Measurements from ENCODE around the gene CCDC7.

Gene CCDC7

DNA sequence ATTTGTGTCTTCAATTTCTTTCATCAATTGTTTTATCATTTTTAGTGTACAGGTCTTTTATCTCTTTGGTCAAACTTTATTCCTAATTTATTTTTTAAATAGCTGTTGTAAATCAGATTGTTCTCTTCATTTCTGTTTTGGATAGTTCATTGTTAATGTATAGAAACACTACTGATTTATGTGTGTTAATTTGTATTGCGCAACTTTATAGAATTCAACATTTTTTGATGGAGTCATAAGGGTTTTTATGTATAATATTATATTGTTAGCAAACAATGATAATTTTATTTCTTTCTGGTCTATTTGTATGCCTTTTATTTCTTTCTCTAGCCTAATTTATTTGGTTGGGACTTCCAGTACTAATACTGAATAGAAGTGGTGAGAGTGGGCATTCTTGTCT lies 181.2 kb downstream of the CCDC7 start:
- no peak for TF ChIP-seq GATA2 (IDR thresholded peaks at IDR 0.05; ENCODE audit: low read depth, low read length)
- no peak for TF ChIP-seq GATA3 (IDR thresholded peaks at IDR 0.05; ENCODE audit: low read depth, low read length)

DNA sequence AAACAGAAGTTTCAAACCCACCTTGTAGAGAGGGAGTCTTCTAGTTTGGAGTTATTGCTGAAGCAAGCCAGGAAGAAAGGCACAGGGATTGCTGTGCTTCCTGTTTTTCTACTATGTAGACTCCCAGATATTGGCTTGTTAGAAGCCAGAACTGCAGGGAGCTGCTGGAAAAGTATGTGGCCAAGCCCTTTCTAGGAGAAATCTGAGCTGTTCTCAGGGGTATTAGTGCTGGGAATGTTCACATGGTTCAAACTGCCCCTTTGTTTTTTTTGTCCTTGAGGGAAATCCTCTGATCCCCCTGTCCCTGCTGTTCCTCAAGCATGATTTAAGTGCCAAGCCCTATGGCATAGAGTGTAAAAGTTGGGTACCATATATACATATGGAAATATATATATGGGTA lies 184.0 kb downstream of the CCDC7 start:
- no peak for TF ChIP-seq GATA2 (IDR thresholded peaks at IDR 0.05; ENCODE audit: low read depth, low read length)
- no peak for TF ChIP-seq GATA3 (IDR thresholded peaks at IDR 0.05; ENCODE audit: low read depth, low read length)

GRCh38 chr10:32646535-32646934 lies 200.6 kb downstream of the CCDC7 start:
- no peak for TF ChIP-seq GATA2 (IDR thresholded peaks at IDR 0.05; ENCODE audit: low read depth, low read length)
- TF ChIP-seq GATA3 (IDR thresholded peaks at IDR 0.05; ENCODE audit: low read depth, low read length): no peak

DNA sequence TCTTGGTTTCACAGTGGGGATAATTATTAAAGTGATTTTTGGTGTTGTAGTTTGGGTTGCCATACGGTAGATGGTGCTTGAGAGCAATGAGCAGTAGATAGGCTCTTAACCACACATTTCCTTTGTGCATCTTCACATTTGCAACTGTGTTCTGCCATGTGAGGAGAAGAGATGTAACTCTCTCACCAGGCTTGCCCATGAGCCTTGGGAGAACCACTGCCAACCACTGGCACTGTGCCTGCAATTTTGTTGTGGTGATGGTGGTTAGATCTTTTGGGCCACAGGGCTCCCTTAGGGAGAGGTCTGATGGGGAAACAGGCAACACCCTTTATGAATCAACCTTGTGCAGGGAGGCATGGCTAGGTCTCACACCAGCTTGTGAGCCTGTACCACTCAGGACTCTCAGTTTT lies 204.3 kb downstream of the CCDC7 start:
- TF ChIP-seq GATA2 (IDR thresholded peaks at IDR 0.05; ENCODE audit: low read depth, low read length): no peak
- no peak for TF ChIP-seq GATA3 (IDR thresholded peaks at IDR 0.05; ENCODE audit: low read depth, low read length)

- no peak for TF ChIP-seq GATA2 (IDR thresholded peaks at IDR 0.05; ENCODE audit: low read depth, low read length)
- no peak for TF ChIP-seq GATA3 (IDR thresholded peaks at IDR 0.05; ENCODE audit: low read depth, low read length)
Observed at GRCh38 chr10:32661346-32661745, 215.4 kb downstream of the CCDC7 start.

DNA sequence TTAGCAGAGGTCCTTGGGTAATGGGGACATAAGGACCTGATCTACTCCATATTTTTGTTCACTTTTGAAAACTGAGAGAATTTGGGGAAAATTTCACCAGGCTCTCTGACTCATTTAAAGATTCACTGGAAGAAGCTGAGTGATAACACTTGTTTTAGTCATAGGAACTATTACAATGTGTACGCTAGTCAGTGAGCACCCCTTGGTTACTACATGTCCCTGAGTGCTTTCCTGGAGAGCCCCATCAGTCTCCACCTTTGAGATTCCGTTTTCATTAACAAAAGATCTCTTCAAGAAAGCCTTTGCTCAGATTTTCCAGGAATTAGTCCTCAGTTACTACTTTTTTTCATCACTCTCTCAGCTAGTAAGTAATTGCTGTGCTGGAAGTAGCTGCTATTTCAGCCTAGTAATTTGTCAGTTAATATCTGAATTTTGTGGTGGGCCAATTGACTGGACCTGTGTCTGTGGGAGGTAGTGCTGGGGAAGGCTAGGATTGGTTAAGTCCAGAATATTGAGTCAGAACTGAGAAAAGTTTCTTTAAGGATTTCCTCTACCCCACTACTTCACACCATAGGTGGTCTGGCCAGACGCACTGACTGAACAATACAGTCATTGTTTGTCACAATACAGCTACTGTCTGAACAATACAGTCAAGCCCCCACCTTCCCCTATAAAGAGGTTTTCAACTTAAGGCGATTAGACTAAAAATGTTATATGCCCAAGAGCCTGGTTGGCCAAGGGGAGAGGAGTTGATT lies 235.0 kb downstream of the CCDC7 start:
- TF ChIP-seq GATA3 (IDR thresholded peaks at IDR 0.05; ENCODE audit: low read depth, low read length) (no peak), GATA2 (IDR thresholded peaks at IDR 0.05; ENCODE audit: low read depth, low read length) (no peak)

DNA sequence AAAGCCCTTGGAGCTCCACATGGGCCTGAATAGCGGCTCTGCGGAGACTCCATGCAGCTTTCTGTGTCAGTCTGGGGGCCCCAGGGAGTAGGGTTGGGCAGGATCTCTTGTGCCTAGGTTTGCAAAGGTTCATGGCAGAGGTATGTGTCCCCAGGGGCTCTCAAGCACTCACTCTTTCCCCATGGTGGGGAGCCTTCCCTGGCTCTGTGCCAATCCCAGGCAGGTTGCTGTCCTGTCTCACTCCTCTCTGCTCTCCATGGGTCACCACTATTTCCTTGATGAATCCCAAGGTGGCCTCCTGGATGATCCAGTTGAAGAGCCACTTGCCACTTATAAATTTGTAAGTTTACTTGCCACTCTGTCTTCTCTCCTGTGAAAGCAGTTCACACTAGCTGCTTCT lies 238.4 kb downstream of the CCDC7 start:
- no peak for TF ChIP-seq GATA2 (IDR thresholded peaks at IDR 0.05; ENCODE audit: low read depth, low read length)
- TF ChIP-seq GATA3 (IDR thresholded peaks at IDR 0.05; ENCODE audit: low read depth, low read length): no peak

- TF ChIP-seq GATA2 (IDR thresholded peaks at IDR 0.05; ENCODE audit: low read depth, low read length): no peak
- no peak for TF ChIP-seq GATA3 (IDR thresholded peaks at IDR 0.05; ENCODE audit: low read depth, low read length)
Observed at GRCh38 chr10:32687116-32687515, 241.2 kb downstream of the CCDC7 start.

GRCh38 chr10:32687546-32687945 lies 241.6 kb downstream of the CCDC7 start:
- TF ChIP-seq GATA2 (IDR thresholded peaks at IDR 0.05; ENCODE audit: low read depth, low read length): no peak
- TF ChIP-seq GATA3 (IDR thresholded peaks at IDR 0.05; ENCODE audit: low read depth, low read length): no peak

DNA sequence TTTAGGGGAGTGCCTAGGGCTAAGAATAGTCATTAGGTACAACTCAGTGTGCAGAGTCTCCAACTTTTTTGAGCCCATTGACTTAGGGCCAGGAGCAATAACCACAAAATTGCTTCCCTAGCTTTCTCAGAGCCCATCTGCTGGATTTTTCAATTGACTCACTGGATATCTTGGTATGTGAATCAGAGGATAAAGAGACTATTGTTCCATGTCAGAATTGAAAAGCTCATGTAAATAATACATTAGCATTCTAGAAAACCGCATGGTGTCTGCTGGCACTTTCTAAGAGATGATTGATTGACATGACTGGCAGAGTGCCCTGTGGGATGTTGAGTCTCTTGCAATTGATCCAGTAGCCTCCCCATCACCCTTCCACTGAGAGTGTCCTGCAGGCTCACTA lies 246.2 kb downstream of the CCDC7 start:
- no peak for TF ChIP-seq GATA2 (IDR thresholded peaks at IDR 0.05; ENCODE audit: low read depth, low read length)
- TF ChIP-seq GATA3 (IDR thresholded peaks at IDR 0.05; ENCODE audit: low read depth, low read length): no peak

- no peak for TF ChIP-seq GATA3 (IDR thresholded peaks at IDR 0.05; ENCODE audit: low read depth, low read length)
- TF ChIP-seq GATA2 (IDR thresholded peaks at IDR 0.05; ENCODE audit: low read depth, low read length): no peak
Observed at GRCh38 chr10:32693441-32693979, 247.6 kb downstream of the CCDC7 start.

DNA sequence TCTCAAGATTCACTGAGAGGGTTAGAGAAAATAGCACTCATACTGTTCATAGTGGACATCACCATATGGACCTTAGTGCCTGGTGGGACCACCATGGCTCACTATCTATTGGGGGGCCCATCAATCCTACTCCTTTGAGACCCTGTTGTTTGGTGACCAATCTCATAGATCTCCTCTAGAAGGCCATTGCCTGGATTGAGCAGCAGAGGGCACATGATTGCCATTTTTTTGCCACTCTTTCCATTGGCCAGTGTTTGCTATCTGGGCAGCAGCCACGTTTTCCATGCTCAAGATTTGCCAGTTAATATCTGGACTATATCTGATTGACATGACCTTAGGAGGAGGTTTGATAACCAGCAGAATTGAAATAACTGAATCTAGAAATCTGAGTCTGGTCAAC lies 267.6 kb downstream of the CCDC7 start:
- no peak for TF ChIP-seq GATA3 (IDR thresholded peaks at IDR 0.05; ENCODE audit: low read depth, low read length)
- no peak for TF ChIP-seq GATA2 (IDR thresholded peaks at IDR 0.05; ENCODE audit: low read depth, low read length)

DNA sequence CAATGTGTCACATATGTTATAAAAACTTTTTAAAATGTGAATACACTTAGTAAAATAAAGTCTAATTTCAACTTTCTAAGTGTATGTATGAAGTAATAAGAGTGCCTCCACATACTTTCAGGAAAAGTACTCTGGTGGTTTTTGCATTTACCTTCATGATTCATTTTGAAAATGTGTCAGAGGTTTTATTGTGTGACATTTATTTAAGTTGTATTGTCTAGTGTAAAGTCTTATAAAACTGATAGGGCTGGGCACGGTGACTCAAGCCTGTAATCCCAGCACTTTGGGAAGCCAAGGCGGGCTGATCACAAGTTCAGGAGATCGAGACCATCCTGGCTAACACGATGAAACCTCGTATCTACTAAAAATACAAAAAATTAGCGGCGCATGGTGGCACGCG lies 285.6 kb downstream of the CCDC7 start:
- no peak for TF ChIP-seq GATA2 (IDR thresholded peaks at IDR 0.05; ENCODE audit: low read depth, low read length)
- no peak for TF ChIP-seq GATA3 (IDR thresholded peaks at IDR 0.05; ENCODE audit: low read depth, low read length)

DNA sequence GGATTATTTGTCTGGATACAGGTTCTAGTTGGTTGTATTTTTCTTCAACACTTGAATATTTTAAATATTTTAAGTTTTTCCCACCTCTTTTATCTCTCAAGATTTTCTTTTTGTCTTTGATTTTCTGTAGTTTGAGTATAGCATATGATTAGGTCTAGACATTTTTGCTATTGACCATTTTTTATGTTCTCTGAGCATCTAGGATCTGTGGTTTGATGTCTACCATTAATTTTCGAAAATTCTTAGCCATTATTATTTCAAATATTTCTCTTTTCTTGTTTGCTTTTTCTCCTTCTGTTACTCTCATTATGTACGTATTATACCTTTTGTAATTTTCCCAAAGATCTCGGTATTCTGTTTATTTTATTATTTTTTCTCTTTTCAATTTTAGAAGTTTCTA lies 293.0 kb downstream of the CCDC7 start:
- TF ChIP-seq GATA2 (IDR thresholded peaks at IDR 0.05; ENCODE audit: low read depth, low read length): no peak
- no peak for TF ChIP-seq GATA3 (IDR thresholded peaks at IDR 0.05; ENCODE audit: low read depth, low read length)

DNA sequence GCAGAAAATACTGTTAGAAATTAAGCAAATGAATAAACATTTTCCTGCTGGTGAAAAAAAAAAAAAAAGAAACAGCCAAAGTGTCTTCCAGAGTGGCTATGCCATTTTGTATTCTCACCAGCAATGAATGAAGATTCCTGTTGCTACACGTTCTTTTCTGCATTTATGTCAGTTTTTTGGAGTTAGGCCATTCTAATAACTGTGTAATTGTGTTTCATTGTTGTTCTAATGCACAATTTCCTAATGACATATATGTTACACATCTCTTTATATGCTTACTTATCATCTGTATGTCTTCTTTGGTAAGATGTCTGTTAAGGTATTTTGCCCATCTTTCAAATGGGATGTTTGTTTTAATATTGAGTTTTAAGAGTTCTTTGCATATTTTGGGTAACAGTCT lies 298.4 kb downstream of the CCDC7 start:
- TF ChIP-seq GATA3 (IDR thresholded peaks at IDR 0.05; ENCODE audit: low read depth, low read length) (no peak), GATA2 (IDR thresholded peaks at IDR 0.05; ENCODE audit: low read depth, low read length) (no peak)

Measured in SH-SY5Y (cell line).